Measurements from ENCODE around the gene KRT25.
A peak's percentile ranks its signal among the peaks of the same experiment; 100 is the strongest.

The KRT25 gene

DNA sequence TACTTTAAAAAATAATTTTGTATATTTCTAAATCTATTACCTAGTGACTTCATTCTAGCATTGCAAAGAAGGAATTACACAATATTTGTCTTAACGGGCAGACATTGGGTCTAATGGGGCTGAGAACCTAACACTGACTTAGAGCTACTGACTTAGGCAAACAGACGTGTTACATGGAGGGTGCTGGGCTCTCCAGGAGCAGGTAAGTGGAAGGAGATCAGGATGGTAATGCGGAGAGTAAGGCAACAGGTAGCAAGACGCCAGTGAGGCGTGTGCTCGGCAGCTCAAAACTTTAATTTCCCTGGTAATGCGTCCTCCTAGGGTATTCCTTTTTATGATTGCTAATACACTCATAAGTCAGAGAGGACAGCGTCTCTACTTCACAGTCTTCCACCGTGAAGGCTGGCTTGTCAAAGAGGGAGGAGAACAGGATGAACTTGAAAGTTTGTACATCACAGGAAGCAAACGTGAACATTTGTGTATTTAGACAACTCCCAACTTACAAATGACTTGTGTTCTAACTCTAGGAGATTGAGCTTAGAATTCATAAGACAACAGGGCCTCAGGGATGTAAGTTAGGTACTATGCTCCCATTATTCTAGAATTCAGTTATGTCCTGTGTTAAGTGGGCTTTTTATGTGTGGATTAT is 40.0 kb upstream of the KRT25 start:
- no peak overlapping the region for H3K4me3 ChIP-seq (ENCODE audit: low read length)
- TF ChIP-seq, protein P1, sequence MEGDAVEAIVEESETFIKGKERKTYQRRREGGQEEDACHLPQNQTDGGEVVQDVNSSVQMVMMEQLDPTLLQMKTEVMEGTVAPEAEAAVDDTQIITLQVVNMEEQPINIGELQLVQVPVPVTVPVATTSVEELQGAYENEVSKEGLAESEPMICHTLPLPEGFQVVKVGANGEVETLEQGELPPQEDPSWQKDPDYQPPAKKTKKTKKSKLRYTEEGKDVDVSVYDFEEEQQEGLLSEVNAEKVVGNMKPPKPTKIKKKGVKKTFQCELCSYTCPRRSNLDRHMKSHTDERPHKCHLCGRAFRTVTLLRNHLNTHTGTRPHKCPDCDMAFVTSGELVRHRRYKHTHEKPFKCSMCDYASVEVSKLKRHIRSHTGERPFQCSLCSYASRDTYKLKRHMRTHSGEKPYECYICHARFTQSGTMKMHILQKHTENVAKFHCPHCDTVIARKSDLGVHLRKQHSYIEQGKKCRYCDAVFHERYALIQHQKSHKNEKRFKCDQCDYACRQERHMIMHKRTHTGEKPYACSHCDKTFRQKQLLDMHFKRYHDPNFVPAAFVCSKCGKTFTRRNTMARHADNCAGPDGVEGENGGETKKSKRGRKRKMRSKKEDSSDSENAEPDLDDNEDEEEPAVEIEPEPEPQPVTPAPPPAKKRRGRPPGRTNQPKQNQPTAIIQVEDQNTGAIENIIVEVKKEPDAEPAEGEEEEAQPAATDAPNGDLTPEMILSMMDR (conservative IDR thresholded peaks at IDR 0.05; ENCODE audit: low read depth, low read length) = no peak
- no peak for DNase-seq (ENCODE audit: low read depth)

DNA sequence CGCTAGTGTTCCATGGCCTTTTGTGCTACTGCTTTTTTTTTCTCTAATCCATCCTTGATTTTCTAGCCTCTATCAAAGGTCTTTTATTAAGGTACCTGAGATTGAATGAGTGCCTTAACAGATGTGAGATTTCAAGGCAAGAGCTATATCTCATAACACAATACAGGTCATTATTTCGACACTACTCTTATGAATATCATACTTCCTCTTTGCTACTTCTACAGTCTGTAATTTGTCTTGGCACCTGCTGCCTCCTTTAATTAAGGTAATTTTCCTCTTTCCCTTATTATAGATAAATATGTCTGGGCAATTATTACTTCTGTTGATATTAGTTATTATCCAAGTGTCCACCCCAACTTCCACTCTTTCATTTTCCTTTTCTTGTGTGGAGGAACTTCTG is 39.3 kb upstream of the KRT25 start:
- TF ChIP-seq, protein P1 (conservative IDR thresholded peaks at IDR 0.05; ENCODE audit: low read depth, low read length) = no peak
- no peak overlapping the region for H3K4me3 ChIP-seq (ENCODE audit: low read length)
- no peak for DNase-seq (ENCODE audit: low read depth)

DNA sequence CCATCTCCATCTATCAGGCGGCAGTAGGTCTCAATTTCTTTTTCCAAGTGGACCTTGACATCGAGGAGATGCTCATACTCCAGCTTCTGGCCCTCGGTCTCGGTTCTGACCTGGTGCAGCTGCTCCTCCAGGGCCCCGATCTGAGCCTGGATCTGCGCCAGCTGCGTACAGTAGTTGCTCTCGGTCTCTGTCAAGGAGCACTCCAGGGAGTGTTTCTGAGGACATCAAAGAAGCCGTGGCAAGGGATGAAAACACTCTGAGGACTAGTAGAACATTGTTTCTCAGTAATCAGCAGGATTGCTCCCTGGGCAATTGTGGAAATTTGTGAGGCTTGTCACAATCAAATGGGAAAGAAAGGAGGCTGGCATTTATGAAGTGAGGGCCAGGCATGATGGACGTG is 38.7 kb upstream of the KRT25 start:
- TF ChIP-seq, protein P1 (conservative IDR thresholded peaks at IDR 0.05; ENCODE audit: low read depth, low read length) = no peak
- H3K4me3 ChIP-seq (ENCODE audit: low read length) = no peak overlapping the region
- DNase-seq (ENCODE audit: low read depth) = no peak

DNA sequence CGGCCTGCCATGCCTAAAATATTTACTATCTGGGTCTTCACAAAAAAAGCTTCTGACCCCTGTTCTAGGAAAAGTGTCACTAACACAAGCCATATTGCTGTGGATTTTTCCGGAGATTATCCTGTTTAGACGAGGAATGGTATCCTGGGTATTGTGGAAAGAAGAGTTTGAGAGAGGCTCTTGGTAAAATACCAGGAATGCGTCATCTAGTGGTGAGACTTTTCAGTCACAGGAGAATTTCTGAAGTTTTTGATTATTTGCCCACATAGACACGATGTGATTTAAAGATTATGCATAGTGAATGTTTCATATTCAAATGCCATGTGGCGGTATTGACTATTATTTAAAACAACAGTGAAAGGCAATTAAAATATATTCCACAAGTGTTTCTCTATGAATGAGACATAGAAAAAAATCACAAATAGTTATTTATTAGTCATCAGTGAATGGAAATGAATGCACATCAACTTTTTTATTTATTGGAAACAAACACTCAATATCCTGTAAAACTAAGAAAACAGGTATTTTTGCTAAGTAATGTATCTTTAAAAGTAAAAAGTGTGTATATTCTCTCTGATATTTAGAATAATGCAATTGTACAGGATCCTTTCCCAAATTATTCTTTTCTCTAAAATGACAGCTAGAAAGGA is 36.8 kb upstream of the KRT25 start:
- no peak overlapping the region for H3K4me3 ChIP-seq (ENCODE audit: low read length)
- no peak for DNase-seq (ENCODE audit: low read depth)
- TF ChIP-seq, protein P1 (conservative IDR thresholded peaks at IDR 0.05; ENCODE audit: low read depth, low read length) = peak; percentile 84

DNA sequence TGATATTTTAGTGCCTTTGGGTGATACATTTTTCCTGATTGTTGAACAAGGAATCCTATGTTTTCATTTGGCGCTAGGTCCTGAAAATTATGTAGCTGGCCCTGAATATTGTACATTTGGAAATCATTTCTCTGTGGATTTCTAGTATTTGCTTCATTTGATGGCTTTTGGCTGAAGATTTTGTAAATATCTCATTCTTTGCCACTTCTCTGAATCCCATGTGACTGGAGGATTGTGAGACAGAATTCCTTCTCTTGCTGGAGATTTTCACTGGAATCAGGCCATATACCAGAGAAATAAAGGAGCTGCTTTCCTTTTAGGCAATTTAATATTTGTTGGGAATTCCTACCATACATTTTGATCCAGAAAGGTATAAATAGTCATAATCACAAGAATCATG is 36.0 kb upstream of the KRT25 start:
- DNase-seq (ENCODE audit: low read depth) = no peak
- TF ChIP-seq, protein P1 (conservative IDR thresholded peaks at IDR 0.05; ENCODE audit: low read depth, low read length) = no peak
- no peak overlapping the region for H3K4me3 ChIP-seq (ENCODE audit: low read length)

DNA sequence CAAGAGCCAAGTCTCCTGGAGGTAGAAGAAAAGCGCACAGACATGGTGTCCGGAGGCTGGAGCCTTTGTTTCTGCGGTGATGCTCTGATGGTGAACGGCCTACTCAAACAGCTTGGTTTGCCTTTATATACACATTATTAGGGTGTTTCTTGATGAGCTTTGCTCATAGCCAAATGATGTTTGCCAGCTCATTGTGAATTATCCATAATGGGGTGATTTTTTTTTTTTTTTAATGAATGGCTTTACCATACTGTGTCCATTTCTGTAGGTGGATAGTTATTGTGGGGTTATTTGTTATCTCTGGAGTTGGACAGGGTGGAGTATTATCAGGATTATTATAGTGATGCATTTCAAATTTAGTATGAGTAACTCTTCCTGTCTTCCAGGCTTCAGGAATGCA is 27.3 kb upstream of the KRT25 start, which contains the start of gene KRT27:
Gene KRT27 (minus strand): TSS at position 101 of the 400 bp plus-strand sequence. CDS start 57 bp downstream, at position 44.
- no peak for DNase-seq (ENCODE audit: low read depth)
- H3K4me3 ChIP-seq (ENCODE audit: low read length) = no peak within 1 kb of the TSS
- TF ChIP-seq, protein P1 (conservative IDR thresholded peaks at IDR 0.05; ENCODE audit: low read depth, low read length) = no peak
